Activated CD4-positive, alpha-beta T cell treated with anti-CD3 and anti-CD28 coated beads for 4 hours (primary cell): ENCODE measurements around the gene ADK.
"Not testable (repeated sequence)": the region's sequence is repeated elsewhere in the genome, so short reads cannot be mapped to it uniquely, and the experiment has no call there.

ENCODE experiments used
- DNase-seq, 2 donors: peaks; one replicate each; pipeline ENCODE4 v3.0.0-alpha.2; 2020

Gene ADK

GRCh38 chr10:74500026-74500704, 349.1 kb downstream of the ADK start:
- no peak for DNase-seq

DNA sequence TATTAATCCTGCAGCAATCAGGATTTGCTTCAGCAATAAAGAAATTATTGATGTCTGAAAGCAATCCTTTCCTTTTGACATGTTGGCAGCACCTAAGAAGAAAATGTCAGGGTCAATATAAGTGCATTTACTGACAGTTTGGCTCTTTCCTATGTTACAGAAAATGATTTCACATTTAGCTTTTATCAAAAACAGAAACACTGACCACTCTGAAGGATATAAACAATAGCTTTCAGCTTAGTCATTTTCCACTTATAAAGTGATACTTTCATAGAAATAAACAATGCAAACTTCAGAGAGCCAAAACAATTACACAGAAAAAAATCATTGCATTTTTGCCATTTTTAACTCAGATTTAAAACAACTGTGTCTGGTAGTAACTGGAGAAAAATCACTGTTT, 349.8 kb downstream of the ADK start:
- DNase-seq, result no peak

- no peak for DNase-seq
These were observed 352.1 kb downstream of the ADK start for GRCh38 chr10:74502963-74503608.

- DNase-seq, result no peak
These were observed 356.9 kb downstream of the ADK start for GRCh38 chr10:74507951-74508350.

GRCh38 chr10:74510594-74510993, 359.6 kb downstream of the ADK start:
- DNase-seq, result no peak

DNA sequence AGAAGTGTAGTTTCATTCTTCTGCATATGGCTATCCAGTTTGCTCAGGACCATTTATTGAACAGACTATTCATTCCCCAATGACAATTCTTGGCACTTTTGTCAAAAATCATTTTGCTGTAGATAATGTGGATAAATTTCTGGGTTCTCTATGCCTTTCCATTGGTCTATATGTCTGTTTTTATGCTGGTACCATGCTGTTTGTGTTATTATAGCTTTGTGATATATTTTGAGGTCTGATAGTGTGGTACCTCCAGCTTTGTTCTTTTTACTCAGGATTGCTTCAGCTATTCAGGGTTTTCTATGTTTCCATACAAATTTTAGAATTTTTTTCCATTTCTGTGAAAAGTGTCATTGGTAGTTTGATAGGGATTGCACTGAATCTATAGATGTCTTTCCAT, 360.0 kb downstream of the ADK start:
- no peak for DNase-seq

- no peak for DNase-seq
These were observed 363.3 kb downstream of the ADK start for GRCh38 chr10:74514322-74514721.

DNA sequence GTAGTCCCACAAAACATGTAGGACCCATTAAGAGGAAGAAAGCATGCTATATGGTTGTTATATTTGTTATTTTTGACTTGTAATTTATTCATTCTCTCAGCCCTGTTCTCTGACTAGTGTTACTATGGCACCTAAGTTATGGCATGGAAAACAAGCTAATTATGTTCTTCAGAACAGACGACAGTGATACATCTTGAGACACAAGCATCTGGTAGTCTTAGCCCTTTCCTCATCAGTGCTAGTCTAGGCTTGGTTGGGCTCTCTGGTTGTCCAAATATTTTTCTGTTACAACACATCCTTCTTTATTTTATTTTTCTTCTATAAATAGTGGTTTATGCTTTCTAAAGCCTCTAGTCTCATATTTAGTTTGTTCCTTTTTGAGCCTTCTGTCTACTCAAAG, 367.0 kb downstream of the ADK start:
- DNase-seq, result no peak

- DNase-seq, result no peak
These were observed 370.5 kb downstream of the ADK start for GRCh38 chr10:74521526-74521925.

GRCh38 chr10:74523199-74523598, 372.2 kb downstream of the ADK start:
- DNase-seq, result no peak

DNA sequence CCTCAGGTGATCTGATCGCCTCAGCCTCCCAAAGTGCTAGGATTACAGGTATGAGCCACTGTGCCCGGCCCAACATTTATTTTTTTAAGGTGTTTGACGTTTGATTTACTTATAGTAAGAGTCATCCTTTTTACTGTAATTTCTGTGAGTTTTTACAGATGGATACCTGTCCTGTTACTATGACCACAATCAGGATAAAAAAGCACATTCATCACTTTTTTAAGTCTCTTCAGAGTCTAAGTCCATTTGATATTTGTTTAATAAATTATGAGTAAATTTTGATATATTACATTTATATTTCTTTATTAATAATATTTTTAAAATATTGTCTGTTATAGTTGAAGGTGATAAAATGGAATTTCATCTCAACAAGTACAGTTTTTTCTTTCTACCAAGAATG, 374.9 kb downstream of the ADK start:
- no peak for DNase-seq

DNA sequence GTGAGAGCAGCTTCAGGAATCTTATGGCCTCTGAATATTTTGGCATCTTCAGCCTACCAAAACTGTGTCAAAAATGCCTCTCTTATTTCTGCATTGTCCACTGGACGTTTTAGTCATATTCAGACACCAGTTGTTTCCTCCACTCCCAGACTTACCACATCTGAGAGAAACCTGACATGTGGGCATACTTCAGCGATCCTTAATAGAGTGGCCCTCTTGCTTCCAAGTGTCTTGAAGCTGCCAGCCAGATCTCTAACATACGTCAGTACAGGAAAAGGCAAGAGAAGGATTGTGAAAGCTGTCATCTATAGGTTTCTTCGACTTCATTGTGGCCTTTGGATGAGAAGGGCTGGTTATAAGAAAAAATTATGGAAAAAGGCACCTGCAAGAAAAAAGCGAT, 376.6 kb downstream of the ADK start:
- DNase-seq, result not testable (repeated sequence)

- no peak for DNase-seq
These were observed 378.2 kb downstream of the ADK start for GRCh38 chr10:74529205-74529604.

GRCh38 chr10:74530981-74531380, 380.0 kb downstream of the ADK start:
- DNase-seq, result no peak

DNA sequence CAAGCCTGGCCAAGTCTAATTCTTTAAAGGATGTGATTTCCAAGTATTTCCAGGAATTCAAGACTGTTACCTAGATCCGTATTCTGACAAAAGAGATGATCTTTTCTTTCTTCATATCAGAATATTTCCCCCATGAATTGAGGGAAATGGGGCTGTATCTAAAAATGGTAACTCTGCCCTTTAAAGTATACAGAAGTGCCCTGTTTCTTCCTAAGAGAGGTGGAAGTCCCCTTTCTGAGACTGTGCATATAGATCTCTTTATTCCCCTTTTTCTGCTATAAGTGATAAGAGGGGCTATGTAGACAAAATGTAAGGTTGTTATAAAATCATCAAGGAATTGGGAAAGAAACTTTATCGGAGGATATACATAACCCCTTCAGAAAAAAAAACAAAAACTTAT, 388.3 kb downstream of the ADK start:
- no peak for DNase-seq

GRCh38 chr10:74541375-74541774, 390.4 kb downstream of the ADK start:
- no peak for DNase-seq

DNA sequence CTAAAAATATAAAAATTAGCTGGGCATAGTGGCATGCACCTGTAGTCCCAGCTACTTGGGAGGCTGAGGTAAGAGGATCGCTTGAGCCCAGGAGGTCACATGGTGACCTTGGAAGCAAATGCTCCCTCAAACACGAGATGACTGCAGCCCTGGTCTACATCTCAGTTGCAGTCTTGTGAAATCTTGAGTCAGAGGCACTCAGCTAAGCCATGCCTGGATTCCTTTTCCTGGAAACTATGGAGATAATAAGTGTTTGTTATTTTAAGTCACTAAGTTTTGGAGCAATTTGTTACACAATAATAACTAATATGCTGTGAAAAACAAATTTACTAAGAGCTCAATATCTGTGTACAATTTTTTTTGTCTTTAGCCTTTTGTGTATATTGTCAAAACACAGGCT, 391.1 kb downstream of the ADK start:
- DNase-seq, result no peak

DNA sequence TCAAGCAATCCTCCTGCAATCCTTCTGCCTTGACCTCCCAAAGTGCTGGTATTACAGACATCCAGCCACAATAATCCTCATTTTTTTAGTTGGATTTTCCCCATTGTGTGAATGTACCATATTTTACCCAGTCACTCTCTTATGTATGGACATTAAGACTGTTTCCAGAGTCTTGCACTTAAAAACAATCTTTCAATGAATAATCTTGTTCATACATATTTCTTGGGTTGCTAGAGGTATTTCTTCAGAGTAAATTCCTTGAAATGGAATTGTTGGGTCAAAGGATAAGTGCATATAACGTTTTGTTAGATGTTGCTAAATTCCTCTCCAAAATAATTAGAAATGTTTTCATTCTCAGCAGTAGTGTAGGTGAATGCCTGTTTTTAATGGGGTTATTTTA, 392.3 kb downstream of the ADK start:
- no peak for DNase-seq

GRCh38 chr10:74544106-74544505, 393.1 kb downstream of the ADK start:
- no peak for DNase-seq

- no peak for DNase-seq
These were observed 397.7 kb downstream of the ADK start for GRCh38 chr10:74548676-74549075.

DNA sequence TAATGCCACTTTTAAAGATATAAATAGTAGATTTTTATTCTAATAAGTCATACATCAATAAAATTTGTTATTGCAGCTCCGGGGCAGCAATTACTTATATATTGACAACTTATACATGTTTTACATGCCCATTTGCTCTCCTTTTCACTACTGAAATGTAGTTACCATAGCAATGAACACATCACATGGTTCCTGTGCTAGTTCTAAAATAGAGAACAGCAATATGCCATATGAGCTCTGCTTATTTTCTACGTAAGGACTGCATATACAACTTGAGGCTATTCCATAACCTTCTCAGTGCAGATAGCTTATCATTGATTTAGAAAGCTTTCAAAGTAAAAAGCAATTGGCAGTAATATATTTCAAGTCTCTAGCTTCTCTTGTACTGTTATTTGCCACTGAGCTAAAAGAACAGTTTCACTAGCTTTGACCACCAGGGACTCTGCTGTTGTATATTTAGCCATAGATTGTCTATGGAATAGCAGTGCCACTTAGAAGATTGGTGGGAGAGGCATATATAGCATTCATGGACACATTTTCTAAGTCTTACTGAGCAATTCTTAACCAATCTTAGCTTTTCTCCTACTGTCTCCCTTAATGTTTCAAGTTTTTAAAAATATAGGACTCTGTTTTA, 405.2 kb downstream of the ADK start:
- no peak for DNase-seq

DNA sequence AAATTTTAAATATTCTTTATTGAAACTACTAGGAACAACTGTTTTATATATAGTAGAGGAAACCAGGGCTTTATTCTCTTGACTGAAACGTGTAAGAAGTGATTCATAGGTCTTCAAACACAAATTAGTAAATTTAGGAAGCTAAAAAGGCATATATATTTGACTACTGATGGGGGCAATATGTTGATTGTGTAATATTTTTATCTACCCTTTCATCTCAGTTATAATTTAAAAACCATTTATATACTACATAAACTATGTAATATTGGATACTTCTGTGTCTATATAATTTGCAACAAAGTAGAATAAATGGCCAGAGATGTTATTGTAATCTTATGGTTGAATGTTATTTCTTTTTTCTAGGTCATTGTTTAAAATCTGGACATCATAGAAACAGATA, 406.1 kb downstream of the ADK start:
- DNase-seq, result no peak

DNA sequence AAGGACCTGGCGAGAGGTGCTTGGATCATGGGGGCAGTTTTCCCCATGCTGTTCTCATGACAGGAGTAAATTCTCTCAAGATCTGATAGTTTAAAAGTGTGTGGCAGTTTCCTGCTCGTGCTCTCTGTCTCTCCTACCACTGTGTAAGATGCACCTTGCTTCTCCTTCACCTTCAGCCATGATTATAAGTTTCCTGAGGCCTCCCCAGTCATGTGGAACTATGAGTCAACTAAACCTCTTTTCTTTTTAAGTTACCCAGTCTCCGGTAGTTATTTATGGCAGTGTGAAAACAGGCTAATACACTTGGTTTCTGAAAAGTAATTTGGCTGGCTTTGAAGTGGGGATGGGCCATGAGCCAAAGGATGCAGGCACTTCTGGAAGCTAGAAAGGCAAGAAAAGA, 407.4 kb downstream of the ADK start:
- no peak for DNase-seq

DNA sequence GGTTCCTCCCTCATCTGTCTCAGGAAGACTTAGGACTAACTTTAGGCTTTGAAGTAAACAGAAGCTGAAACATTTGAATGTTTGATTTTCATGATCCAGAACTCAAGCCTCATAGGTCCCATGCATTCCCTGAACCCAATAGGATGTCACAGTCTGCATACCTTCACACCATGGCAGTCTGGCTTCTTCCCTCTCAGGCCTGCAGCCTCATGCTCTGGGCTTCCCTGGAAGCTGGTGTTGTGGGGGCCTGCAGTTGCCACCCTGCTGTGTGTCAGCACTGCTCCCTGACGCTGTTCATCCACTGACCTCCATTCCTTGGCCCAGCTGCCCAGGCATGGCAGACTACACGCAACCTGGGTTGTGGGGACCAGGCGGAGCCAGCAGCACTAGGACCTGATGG, 407.9 kb downstream of the ADK start:
- DNase-seq, result no peak

DNA sequence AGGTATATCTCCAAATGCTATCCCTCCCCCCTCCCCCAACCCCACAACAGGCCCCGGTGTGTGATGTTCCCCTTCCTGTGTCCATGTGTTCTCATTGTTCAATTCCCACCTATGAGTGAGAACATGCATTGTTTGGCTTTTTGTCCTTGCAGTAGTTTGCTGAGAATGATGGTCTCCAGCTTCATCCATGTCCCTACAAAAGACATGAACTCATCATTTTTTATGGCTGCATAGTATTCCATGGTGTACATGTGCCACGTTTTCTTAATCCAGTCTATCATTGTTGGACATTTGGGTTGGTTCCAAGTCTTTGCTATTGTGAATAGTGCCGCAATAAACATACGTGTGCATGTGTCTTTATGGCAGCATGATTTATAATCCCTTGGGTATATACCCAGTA, 417.9 kb downstream of the ADK start:
- not testable (repeated sequence) for DNase-seq
